Myocyte (in vitro differentiated cells): Measurements from ENCODE around the gene KLHL12. TPM values are rescaled to one million over a fixed set of nuclear protein-coding genes. Genes with fewer than 3 reads are reported as not detected.
"Not testable (repeated sequence)": the region's sequence is repeated elsewhere in the genome, so short reads cannot be mapped to it uniquely, and the experiment has no call there.

Experiments
- DNase-seq: peaks from one replicate; pipeline ENCODE4 v3.0.0-alpha.2; 2012; ENCODE audit warnings: low read depth
- total RNA-seq: library from RNA; depleted of rRNA; stranded (reverse); fragments of >200 nt; gene quantifications from 2 replicates; pipeline ENCODE4 v1.2.3, GENCODE V29; 2014

Gene KLHL12
- total RNA-seq, 1 donor from 2014 or later: 42.8 TPM

GRCh38 chr1:202952099-202952498 is 25.1 kb upstream of the KLHL12 start:
- peak; percentile 28 for DNase-seq

GRCh38 chr1:202951437-202951836 is 24.4 kb upstream of the KLHL12 start:
- no peak for DNase-seq

GRCh38 chr1:202945483-202945882 is 18.4 kb upstream of the KLHL12 start:
- no peak for DNase-seq

DNA sequence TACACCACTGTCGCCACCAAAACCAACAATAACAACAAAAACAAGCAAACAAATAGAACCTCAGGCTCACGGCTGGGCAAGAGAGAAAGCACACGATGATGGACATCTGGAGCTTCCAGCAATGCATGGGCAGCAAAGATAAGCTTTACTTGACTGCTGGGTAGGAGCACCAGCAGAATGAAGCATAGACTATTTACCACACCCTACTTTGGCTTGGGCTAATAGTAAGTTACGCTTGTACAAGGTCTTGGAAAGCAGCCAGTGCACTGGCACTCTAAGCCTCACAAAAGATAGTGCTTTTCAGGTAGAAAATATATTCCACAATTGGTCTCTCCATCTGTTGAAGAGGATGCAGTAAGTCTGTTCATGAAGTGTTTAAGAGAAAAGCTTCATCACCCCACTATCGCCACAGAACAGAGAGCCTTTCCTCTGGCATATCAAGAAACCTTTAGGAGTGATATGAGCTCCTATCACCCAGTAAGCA is 17.4 kb upstream of the KLHL12 start:
- DNase-seq: no peak

DNA sequence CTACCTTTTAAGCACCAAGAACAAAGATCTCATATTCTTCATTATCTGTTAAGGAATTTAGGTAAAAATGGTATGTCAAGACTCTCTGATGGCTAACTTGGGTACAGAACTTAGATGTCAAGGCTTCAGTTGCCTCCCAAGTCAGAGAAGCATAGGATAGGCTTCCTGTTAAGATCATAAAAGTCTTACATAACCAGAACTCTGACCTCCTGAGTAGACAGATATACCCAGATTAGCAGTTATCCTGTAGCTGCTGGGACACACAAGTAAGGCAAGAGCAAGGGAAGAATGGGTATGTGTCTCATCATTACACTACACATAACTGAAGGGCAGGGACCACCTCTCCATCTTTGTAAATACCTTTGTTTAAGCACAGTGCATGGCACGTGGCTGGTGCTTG is 15.4 kb upstream of the KLHL12 start:
- no peak for DNase-seq

DNA sequence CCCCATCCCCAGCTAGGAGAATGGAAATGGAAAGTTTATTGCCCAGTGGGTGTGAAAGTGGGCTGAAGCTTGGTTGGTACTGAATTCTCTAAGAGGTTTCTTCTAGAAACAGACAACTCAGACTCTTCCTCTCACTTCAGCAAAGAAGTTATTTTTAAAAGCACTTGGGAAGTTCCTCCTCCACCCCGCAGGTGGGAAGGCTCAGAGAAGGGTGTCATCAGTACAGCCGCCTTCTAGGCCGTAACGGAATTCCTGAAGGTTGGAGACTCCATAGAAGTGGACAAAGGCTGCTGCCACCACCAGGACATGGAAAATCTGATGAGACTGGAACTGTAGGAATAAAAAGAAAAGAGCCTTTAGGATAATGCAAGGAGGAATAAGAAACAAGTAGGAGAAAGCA is 14.3 kb upstream of the KLHL12 start:
- DNase-seq: no peak

- DNase-seq: no peak
Observed at GRCh38 chr1:202940561-202940960, 13.5 kb upstream of the KLHL12 start.

DNA sequence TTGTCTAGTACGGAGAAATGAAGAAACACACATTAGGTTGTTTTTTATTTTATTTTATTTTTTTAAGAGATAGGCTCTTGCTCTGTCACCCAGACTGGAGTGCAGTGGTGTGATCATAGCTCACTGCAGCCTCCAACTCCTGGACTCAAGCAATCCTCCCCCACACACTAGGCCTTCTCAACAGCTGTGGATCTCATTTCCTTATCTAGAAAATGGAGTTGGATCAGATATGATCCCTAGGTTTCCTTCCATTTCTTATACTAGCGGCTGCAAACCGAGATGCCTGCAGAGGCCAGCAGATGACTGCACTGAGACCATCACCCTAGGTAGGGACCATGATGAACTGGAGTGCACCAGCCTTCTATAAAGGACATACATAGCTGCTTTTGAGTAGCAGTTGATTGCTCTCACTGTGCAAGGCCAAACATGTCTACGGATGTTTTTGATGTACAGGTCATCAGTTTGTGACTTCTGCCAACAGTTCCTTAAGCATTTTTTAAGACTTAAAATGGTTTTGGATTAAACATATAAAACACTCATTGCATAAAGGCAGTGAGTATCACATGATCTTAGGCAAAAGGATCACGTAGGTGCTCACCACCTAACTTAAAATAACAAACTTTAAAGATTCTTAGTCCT is 11.4 kb upstream of the KLHL12 start:
- no peak for DNase-seq

- DNase-seq: not testable (repeated sequence)
Observed at GRCh38 chr1:202936409-202936808, 9.4 kb upstream of the KLHL12 start.

- no peak for DNase-seq
Observed at GRCh38 chr1:202935844-202936243, 8.8 kb upstream of the KLHL12 start.

DNA sequence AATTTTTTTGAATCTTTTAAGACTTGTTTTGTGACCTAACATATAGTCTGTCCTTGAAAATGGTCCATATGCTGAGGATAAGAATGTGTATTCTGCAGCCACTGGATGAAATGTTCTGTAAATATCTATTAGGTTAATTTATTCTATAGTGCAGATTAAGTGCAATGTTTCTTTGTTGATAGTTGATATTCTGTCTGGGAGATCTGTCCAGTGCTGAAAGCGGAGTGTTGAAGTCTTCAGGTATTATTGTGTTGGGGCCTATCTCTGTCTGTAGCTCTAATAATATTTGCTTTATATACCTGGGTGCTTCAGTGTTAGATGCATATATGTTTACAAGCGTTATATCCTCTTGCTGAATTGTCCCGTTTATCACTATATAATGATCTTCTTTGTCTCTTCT is 7.7 kb upstream of the KLHL12 start:
- DNase-seq: no peak

GRCh38 chr1:202932476-202932875 is 5.4 kb upstream of the KLHL12 start:
- DNase-seq: no peak

- DNase-seq: no peak
Observed at GRCh38 chr1:202923533-202923932, 3.5 kb downstream of the KLHL12 start.

- no peak for DNase-seq
Observed at GRCh38 chr1:202919615-202920014, 7.4 kb downstream of the KLHL12 start.

DNA sequence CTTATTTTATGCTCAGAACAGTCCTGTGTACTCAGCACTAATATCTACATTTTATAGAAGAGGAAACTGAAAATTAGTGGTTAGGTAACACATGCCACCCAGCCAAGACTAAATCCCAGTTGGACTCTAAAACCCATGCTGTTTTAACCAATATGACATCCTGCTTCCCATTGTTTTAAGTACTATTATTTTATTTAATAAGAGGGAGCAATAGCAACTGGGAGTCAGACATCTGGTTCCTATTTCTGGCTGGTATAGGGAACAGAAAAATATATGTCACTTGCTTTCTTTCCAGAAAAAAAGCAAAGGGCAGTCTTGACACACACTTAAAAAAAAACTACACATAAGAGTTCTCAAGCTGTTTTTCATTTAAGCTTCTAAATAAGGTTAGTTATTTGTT is 11.9 kb downstream of the KLHL12 start:
- DNase-seq: no peak

GRCh38 chr1:202912476-202912875 is 14.6 kb downstream of the KLHL12 start:
- DNase-seq: peak; percentile 20

- no peak for DNase-seq
Observed at GRCh38 chr1:202909494-202909893, 17.5 kb downstream of the KLHL12 start.

DNA sequence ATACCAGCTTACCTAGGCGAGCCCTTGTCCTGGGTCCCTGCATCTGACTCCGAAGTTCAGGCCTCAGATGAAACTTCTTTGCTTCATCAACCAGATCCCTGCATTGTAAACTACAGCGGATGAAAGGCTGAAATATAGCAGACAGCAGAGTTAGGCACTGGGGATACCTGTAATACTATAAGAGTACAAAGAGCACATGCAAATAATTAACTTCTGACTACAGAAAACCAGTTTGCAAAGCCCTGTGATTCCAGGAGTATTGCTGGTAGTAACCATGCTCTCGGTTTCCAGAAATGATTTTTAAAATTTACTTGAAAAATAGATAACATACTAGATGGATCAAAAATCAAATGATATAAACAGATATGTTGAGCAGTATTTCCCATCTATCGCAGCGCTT is 18.0 kb downstream of the KLHL12 start:
- no peak for DNase-seq

DNA sequence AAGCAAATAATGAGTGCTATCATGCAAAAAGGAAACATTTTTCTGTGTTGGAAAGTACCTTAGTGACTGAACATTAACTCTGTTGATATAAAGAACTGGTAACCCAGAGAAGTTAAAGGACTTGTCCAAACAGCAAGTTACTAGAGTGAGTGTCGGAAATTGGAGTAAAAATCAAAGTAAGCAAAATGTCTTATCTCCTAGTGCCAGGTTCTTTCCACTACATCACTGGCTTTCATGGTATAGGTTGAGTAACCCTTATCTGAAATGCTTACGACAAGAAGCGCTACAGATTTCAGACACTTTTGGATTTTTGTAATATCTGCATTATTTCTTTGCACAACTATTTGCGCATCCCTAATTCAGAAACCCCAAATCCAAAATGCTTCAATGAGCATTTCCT is 21.7 kb downstream of the KLHL12 start:
- DNase-seq: no peak

- DNase-seq: not testable (repeated sequence)
Observed at GRCh38 chr1:202903808-202904207, 23.2 kb downstream of the KLHL12 start.

GRCh38 chr1:202901555-202901954 is 25.5 kb downstream of the KLHL12 start:
- DNase-seq: no peak

DNA sequence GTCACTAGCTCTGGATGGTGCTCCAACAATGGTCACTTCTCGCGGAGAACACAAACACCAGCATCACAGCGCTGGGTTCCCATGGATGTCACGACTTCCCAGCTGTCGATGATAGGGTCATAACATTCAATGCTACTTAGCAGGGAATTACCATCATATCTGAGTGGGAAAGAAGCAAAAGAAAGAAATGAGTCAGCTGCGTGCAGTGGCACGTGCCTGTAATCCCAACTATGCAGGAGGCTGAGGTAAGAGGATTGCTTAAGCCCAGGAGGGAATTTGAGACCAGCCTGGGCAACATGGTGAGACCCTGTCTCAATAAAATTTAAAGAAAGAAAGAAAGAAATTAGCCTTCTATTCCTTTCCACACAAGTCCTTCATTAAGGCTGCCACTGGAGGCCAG is 34.5 kb downstream of the KLHL12 start:
- no peak for DNase-seq

- no peak for DNase-seq
Observed at GRCh38 chr1:202890392-202890791, 36.6 kb downstream of the KLHL12 start.
